ENCODE results near the gene UQCRFS1.
"Not testable (repeated sequence)": the region's sequence is repeated elsewhere in the genome, so short reads cannot be mapped to it uniquely, and the experiment has no call there.

GRCh38 chr19:29231306-29231705 lies 18.4 kb upstream of the UQCRFS1 start:
- TF ChIP-seq CTCF, POLR2A (IDR thresholded peaks at IDR 0.05): not testable (repeated sequence)
